Endothelial cell of umbilical vein (primary cell): ENCODE data around the gene CTSD. TPM values are rescaled to one million over a fixed set of nuclear protein-coding genes. Genes with fewer than 3 reads are reported as not detected.

Source experiments
- BruUV-seq: library from RNA; stranded (reverse); fragments of 400-500 nt; replicated peaks from 2 replicates; lab custom pipeline; 2021; lab: Mats Ljungman, UMichigan
- CTCF ChIA-PET: fragments of 300-600, 350-600 bp; sonication (Branson Sonifier 250); formaldehyde crosslinking; loops from one replicate; lab custom pipeline; 2021; ENCODE audit warnings: antibody characterized with exemption, inconsistent platforms; lab: Charles Lee
- POLR2A ChIA-PET: fragments of 300-600, 350-600 bp; sonication (Branson Sonifier 250); formaldehyde crosslinking; loops from one replicate; lab custom pipeline; 2021; ENCODE audit warnings: antibody characterized with exemption, inconsistent platforms; lab: Charles Lee
- DNase-seq: peaks from one replicate; pipeline ENCODE4 v3.0.0-alpha.2; 2011; ENCODE audit warnings: low read depth, low spot score
- FAIRE-seq: peaks from 2 replicates; lab custom pipeline; 2011; peaks lifted over from hg19 to GRCh38; lab: Jason Lieb, UNC
- H2AFZ ChIP-seq: 2 replicates; pipeline ENCODE4 v1.6.0; 2012; ENCODE audit warnings: low read depth, low read length, control low read depth, inconsistent platforms
- H3K27ac ChIP-seq: 2 replicates; pipeline ENCODE4 v1.5.1; 2011; ENCODE audit warnings: low read depth, mild to moderate bottlenecking, control low read depth, low read length, moderate library complexity; ENCODE audit not compliant: insufficient read depth
- H3K27me3 ChIP-seq, 2 experiments: 2 replicates each; pipeline versions ENCODE4 v1.6.0 to v1.6.1; 2011; ENCODE audit warnings: low read length in 2 of 2, mixed read lengths in 1 of 2; ENCODE audit not compliant: control insufficient read depth in 2 of 2, insufficient read depth in 2 of 2
- H3K36me3 ChIP-seq, 2 experiments: 2 replicates in 1 of 2; 3 replicates in 1 of 2; pipeline ENCODE4 v1.5.1; 2011; ENCODE audit warnings: low read length in 2 of 2, mild to moderate bottlenecking in 1 of 2, moderate library complexity in 1 of 2; ENCODE audit not compliant: control insufficient read depth in 2 of 2, insufficient read depth in 2 of 2; ENCODE audit errors: extremely low read depth in 1 of 2
- H3K4me1 ChIP-seq: 3 replicates; pipeline ENCODE4 v1.5.1; 2011; ENCODE audit warnings: mild to moderate bottlenecking, low read length; ENCODE audit not compliant: control insufficient read depth, insufficient read depth; ENCODE audit errors: extremely low read depth
- H3K4me2 ChIP-seq: 2 replicates; pipeline ENCODE4 v1.6.1; 2011; ENCODE audit warnings: low read length, control low read depth, mixed read lengths; ENCODE audit not compliant: insufficient read depth
- H3K4me3 ChIP-seq, 3 experiments: fragments of 200-600 bp in 1 of 3; sonication (generic), shearing (Covaris generic) in 1 of 3; replicated peaks in 1 of 3; 2 replicates each; pipeline ENCODE4 v1.5.1; 2011 to 2016; ENCODE audit warnings: control low read depth in 3 of 3, low read length in 3 of 3, mild to moderate bottlenecking in 2 of 3, inconsistent platforms in 1 of 3, low read depth in 1 of 3, moderate library complexity in 1 of 3; ENCODE audit not compliant: insufficient read depth in 1 of 3
- H3K79me2 ChIP-seq: 2 replicates; pipeline ENCODE4 v1.6.0; 2012; ENCODE audit warnings: low read length, inconsistent platforms; ENCODE audit not compliant: control insufficient read depth, insufficient read depth
- H3K9ac ChIP-seq: replicated peaks from 2 replicates; pipeline ENCODE3; 2011; ENCODE audit warnings: low read length, control low read depth; ENCODE audit not compliant: insufficient read depth; ENCODE audit errors: extremely low read depth
- H3K9me1 ChIP-seq: replicated peaks from 3 replicates; pipeline ENCODE4 v1.6.0; 2011; ENCODE audit warnings: mild to moderate bottlenecking, low read length; ENCODE audit not compliant: control insufficient read depth, insufficient read depth; ENCODE audit errors: extremely low read depth
- H3K9me3 ChIP-seq: replicated peaks from 2 replicates; pipeline ENCODE4 v1.5.1; 2012; ENCODE audit warnings: low read length, inconsistent platforms; ENCODE audit not compliant: control insufficient read depth, insufficient read depth
- H4K20me1 ChIP-seq: replicated peaks from 2 replicates; pipeline ENCODE3; 2011; ENCODE audit warnings: mild to moderate bottlenecking, low read length; ENCODE audit not compliant: control insufficient read depth, insufficient read depth; ENCODE audit errors: extremely low read depth
- CTCF ChIP-seq, 2 donors: IDR thresholded peaks; 1 replicate in 1 of 2; 2 replicates in 1 of 2; pipeline ENCODE4 v1.5.1; 2011; ENCODE audit warnings: low read length in 2 of 2, mild to moderate bottlenecking in 2 of 2, moderate library complexity in 2 of 2, control low read depth in 1 of 2, inconsistent platforms in 1 of 2, low read depth in 1 of 2; ENCODE audit not compliant: insufficient read depth in 1 of 2; ENCODE audit errors: extremely low read depth in 1 of 2
- FOS ChIP-seq: IDR thresholded peaks from 2 replicates; pipeline ENCODE4 v1.6.1; 2011; ENCODE audit warnings: mild to moderate bottlenecking, low read length, moderate library complexity, borderline replicate concordance; ENCODE audit not compliant: insufficient read depth
- GATA2 ChIP-seq: IDR thresholded peaks from 2 replicates; pipeline ENCODE4 v1.7.0; 2011; ENCODE audit warnings: low read depth, mild to moderate bottlenecking, moderate library complexity, mixed read lengths, low read length; ENCODE audit not compliant: insufficient read length, insufficient read depth
- MYC ChIP-seq: IDR thresholded peaks from one replicate; pipeline ENCODE4 v1.6.1; 2011; ENCODE audit warnings: mild to moderate bottlenecking, low read depth, low read length
- POLR2AphosphoS5 ChIP-seq: IDR thresholded peaks from 2 replicates; pipeline ENCODE4 v1.6.1; 2012; ENCODE audit warnings: low read depth, mild to moderate bottlenecking, control low read depth, low read length, moderate library complexity; ENCODE audit not compliant: insufficient read depth
- dilution Hi-C: fragments of 300-500 bp; cut with MboI; formaldehyde crosslinking; loops from one replicate; pipeline ENCODE4 v1.15.0; 2019; ENCODE audit warnings: low sequenced_read_pairs; ENCODE audit not compliant: extremely low pct_ligation_motif_present
- intact Hi-C: fragments of 100-400 bp; cut with micrococcal nuclease; formaldehyde crosslinking; loops from one replicate; pipeline ENCODE4 v1.10.0; 2022
- polyA plus RNA-seq, 4 experiments: library from polyadenylated mRNA; depleted of rRNA in 3 of 4; stranded (reverse) in 3 of 4; unstranded in 1 of 4; fragments of >200 nt; gene quantifications; 2 replicates each; pipeline versions ENCODE4 v1.2.1 to v1.2.3, GENCODE V29; 2011 to 2012; ENCODE audit warnings: missing spikeins in 1 of 4
- total RNA-seq: library from RNA; stranded (reverse); gene quantifications from 2 replicates; pipeline ENCODE4 v1.2.3, GENCODE V29; 2021
- TF ChIP-seq, protein P1 (sequence below): IDR thresholded peaks from 2 replicates; pipeline ENCODE4 v1.6.1; 2011; ENCODE audit not compliant: insufficient read depth, insufficient read length

Gene CTSD
- total and polyA plus RNA-seq, 2 donors (not counting 3 experiments of a cell fraction or from before 2014, with no cell fraction given): 215 to 248 TPM

GRCh38 chr11:1734641-1735081 is 29.1 kb downstream of the CTSD start:
- Histone ChIP-seq H3K9me1 (no peaks in the 10 kb centered on the region), H3K79me2 (no peaks in the 10 kb centered on the region), H3K27ac (no peak overlapping the region), H3K4me1 (no peaks in the 10 kb centered on the region), H3K4me2 (no peak overlapping the region), H3K27me3 (no peaks in the 10 kb centered on the region), H3K4me3 (no peak overlapping the region), H4K20me1 (no peaks in the 10 kb centered on the region), H3K9ac (no peak overlapping the region), H3K9me3 (no peaks in the 10 kb centered on the region), H3K36me3 (no peaks in the 10 kb centered on the region), H2AFZ (no peak overlapping the region)
- no TSS peak for BruUV-seq
- dilution Hi-C loops (no loop called here), intact Hi-C loops (no loop called here)
- TF ChIP-seq GATA2: no peak
- TF ChIP-seq MYC: no peak
- no peak for TF ChIP-seq FOS
- TF ChIP-seq CTCF (IDR thresholded peaks at IDR 0.05; ENCODE audit: extremely low read depth in 1 of 2, insufficient read depth in 1 of 2, low read depth in 1 of 2, low read length in 2 of 2): no peak
- no peak for TF ChIP-seq POLR2AphosphoS5
- TF ChIP-seq, protein P1, sequence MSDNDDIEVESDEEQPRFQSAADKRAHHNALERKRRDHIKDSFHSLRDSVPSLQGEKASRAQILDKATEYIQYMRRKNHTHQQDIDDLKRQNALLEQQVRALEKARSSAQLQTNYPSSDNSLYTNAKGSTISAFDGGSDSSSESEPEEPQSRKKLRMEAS: no peak
- no peak for FAIRE-seq
- POLR2A ChIA-PET: no interaction called here
- no peak for DNase-seq
- CTCF ChIA-PET: interaction anchor here (1.8 kb wide), 1 partner anchor 41 kb away, joined by 5 read pairs; no protein-coding TSS in a partner anchor
